Skin epidermis (tissue), 12 donors: ENCODE measurements around the gene BAIAP2L1.
A peak's percentile ranks its signal among the peaks of the same experiment; 100 is the strongest.
"Not testable (repeated sequence)": the region's sequence is repeated elsewhere in the genome, so short reads cannot be mapped to it uniquely, and the experiment has no call there.

Source experiments
- H3K27ac ChIP-seq, 21 experiments: fragments of 200-600 bp; sonication (generic) in 11 of 21; one replicate each; pipeline ENCODE4 v1.5.0; 2020; ENCODE audit warnings: mild to moderate bottlenecking in 3 of 21, inconsistent platforms in 2 of 21, moderate library complexity in 2 of 21
- H3K4me3 ChIP-seq, 7 experiments: fragments of 200-600 bp; sonication (generic) in 2 of 7; one replicate each; pipeline ENCODE4 v1.5.0; 2020; ENCODE audit warnings: inconsistent platforms in 2 of 7, mild to moderate bottlenecking in 2 of 7, moderate library complexity in 1 of 7

Gene BAIAP2L1

GRCh38 chr7:98399890-98400541 is 874 bp downstream of the BAIAP2L1 start:
- H3K27ac ChIP-seq = peak overlapping the region in 11 of 21 experiments; percentile 8 to 80 (median 58)
- H3K4me3 ChIP-seq = peak overlapping the region; percentile 39 to 81 (median 61)

- H3K27ac ChIP-seq = peak overlapping the region in 7 of 21 experiments; percentile 37 to 68 (median 48)
- peak overlapping the region in 5 of 7 experiments; percentile 5 to 81 (median 61) for H3K4me3 ChIP-seq
These were observed 1.4 kb downstream of the BAIAP2L1 start for GRCh38 chr7:98399462-98399861.

GRCh38 chr7:98398567-98399372 is 2.1 kb downstream of the BAIAP2L1 start:
- no peak overlapping the region for H3K4me3 ChIP-seq
- H3K27ac ChIP-seq = peak overlapping the region in 1 of 21 experiments; percentile 68

- no peak overlapping the region for H3K27ac ChIP-seq
- no peak overlapping the region for H3K4me3 ChIP-seq
These were observed 4.1 kb downstream of the BAIAP2L1 start for GRCh38 chr7:98396768-98397167.

- H3K27ac ChIP-seq = no peak overlapping the region
- no peak overlapping the region for H3K4me3 ChIP-seq
These were observed 4.9 kb downstream of the BAIAP2L1 start for GRCh38 chr7:98395951-98396350.

- Histone ChIP-seq H3K27ac (no peak overlapping the region), H3K4me3 (no peak overlapping the region)
These were observed 5.4 kb downstream of the BAIAP2L1 start for GRCh38 chr7:98395481-98395880.

GRCh38 chr7:98394377-98394836 is 6.5 kb downstream of the BAIAP2L1 start:
- Histone ChIP-seq H3K4me3 (no peak overlapping the region), H3K27ac (no peak overlapping the region)

GRCh38 chr7:98387544-98388226 is 13.2 kb downstream of the BAIAP2L1 start:
- Histone ChIP-seq H3K4me3 (no peak overlapping the region), H3K27ac (no peak overlapping the region)

- no peak overlapping the region for H3K4me3 ChIP-seq
- H3K27ac ChIP-seq = no peak overlapping the region
These were observed 13.8 kb downstream of the BAIAP2L1 start for GRCh38 chr7:98387131-98387530.

- not testable (repeated sequence) for H3K4me3 ChIP-seq, H3K27ac ChIP-seq
These were observed 15.4 kb downstream of the BAIAP2L1 start for GRCh38 chr7:98385532-98385931.

GRCh38 chr7:98378210-98378819 is 22.6 kb downstream of the BAIAP2L1 start:
- no peak overlapping the region for H3K27ac ChIP-seq
- no peak overlapping the region for H3K4me3 ChIP-seq

- Histone ChIP-seq H3K4me3 (no peak overlapping the region), H3K27ac (no peak overlapping the region)
These were observed 24.2 kb downstream of the BAIAP2L1 start for GRCh38 chr7:98376711-98377110.

GRCh38 chr7:98375664-98376063 is 25.2 kb downstream of the BAIAP2L1 start:
- Histone ChIP-seq H3K27ac (no peak overlapping the region), H3K4me3 (no peak overlapping the region)

GRCh38 chr7:98374285-98374680 is 26.6 kb downstream of the BAIAP2L1 start:
- Histone ChIP-seq H3K27ac (no peak overlapping the region), H3K4me3 (no peak overlapping the region)

- Histone ChIP-seq H3K4me3 (no peak overlapping the region), H3K27ac (no peak overlapping the region)
These were observed 27.9 kb downstream of the BAIAP2L1 start for GRCh38 chr7:98372993-98373392.

- H3K27ac ChIP-seq = no peak overlapping the region
- no peak overlapping the region for H3K4me3 ChIP-seq
These were observed 31.2 kb downstream of the BAIAP2L1 start for GRCh38 chr7:98369726-98370125.

- H3K27ac ChIP-seq = peak overlapping the region in 1 of 21 experiments; percentile 54
These were observed 32.2 kb downstream of the BAIAP2L1 start for GRCh38 chr7:98368716-98369115.

GRCh38 chr7:98366562-98366938 is 34.3 kb downstream of the BAIAP2L1 start:
- H3K27ac ChIP-seq = peak overlapping the region in 4 of 21 experiments; percentile 11 to 47 (median 38)
- H3K4me3 ChIP-seq = no peak overlapping the region

More at GRCh38 chr7:98368716-98369115, 32.2 kb downstream of the BAIAP2L1 start:
- H3K4me3 ChIP-seq = no peak overlapping the region

- H3K4me3 ChIP-seq = no peak overlapping the region
- peak overlapping the region in 4 of 21 experiments; percentile 11 to 47 (median 38) for H3K27ac ChIP-seq
These were observed 34.9 kb downstream of the BAIAP2L1 start for GRCh38 chr7:98365863-98366561.
